Fibroblast of lung (primary cell): ENCODE measurements around the gene TOMM6. TPM values are rescaled to one million over a fixed set of nuclear protein-coding genes. Genes with fewer than 3 reads are reported as not detected.
A peak's percentile ranks its signal among the peaks of the same experiment; 100 is the strongest.
"Not testable (repeated sequence)": the region's sequence is repeated elsewhere in the genome, so short reads cannot be mapped to it uniquely, and the experiment has no call there.

Experiments
- DNase-seq, 2 donors: peaks; one replicate each; pipeline versions ENCODE4 v3.0.0 to v3.0.0-alpha.2; 2010; ENCODE audit warnings: low read depth in 2 of 2
- H2AFZ ChIP-seq: 2 replicates; pipeline ENCODE4 v1.5.1; 2012; ENCODE audit warnings: low read length, control low read depth, inconsistent platforms
- H3K27ac ChIP-seq: 2 replicates; pipeline ENCODE4 v1.5.1; 2011; ENCODE audit warnings: low read length, control low read depth; ENCODE audit not compliant: insufficient read depth
- H3K27me3 ChIP-seq: 2 replicates; pipeline ENCODE4 v1.5.1; 2011; ENCODE audit warnings: mild to moderate bottlenecking, low read length; ENCODE audit not compliant: control insufficient read depth, insufficient read depth
- H3K36me3 ChIP-seq: 2 replicates; pipeline ENCODE4 v1.5.1; 2011; ENCODE audit warnings: low read length; ENCODE audit not compliant: control insufficient read depth, insufficient read depth
- H3K4me1 ChIP-seq: 2 replicates; pipeline ENCODE4 v1.5.1; 2011; ENCODE audit warnings: low read length; ENCODE audit not compliant: control insufficient read depth, insufficient read depth; ENCODE audit errors: extremely low read depth
- H3K4me2 ChIP-seq: 2 replicates; pipeline ENCODE4 v1.5.1; 2011; ENCODE audit warnings: low read length, control low read depth; ENCODE audit not compliant: insufficient read depth; ENCODE audit errors: extremely low read depth
- H3K4me3 ChIP-seq, 4 experiments: fragments of 200-600 bp in 1 of 4; sonication (generic) in 1 of 4; replicated peaks in 1 of 4; 2 replicates each; pipeline ENCODE4 v1.5.1; 2011 to 2016; ENCODE audit warnings: low read length in 4 of 4, low read depth in 3 of 4, mild to moderate bottlenecking in 3 of 4, control low read depth in 2 of 4, inconsistent platforms in 1 of 4, mixed read lengths in 1 of 4; ENCODE audit not compliant: insufficient read depth in 1 of 4; ENCODE audit errors: control extremely low read depth in 1 of 4
- H3K79me2 ChIP-seq: 2 replicates; pipeline ENCODE4 v1.5.1; 2012; ENCODE audit warnings: mild to moderate bottlenecking, low read length, inconsistent platforms; ENCODE audit not compliant: control insufficient read depth, insufficient read depth
- H3K9ac ChIP-seq: 2 replicates; pipeline ENCODE4 v1.5.1; 2011; ENCODE audit warnings: mild to moderate bottlenecking, low read length, control low read depth; ENCODE audit not compliant: insufficient read depth
- H3K9me3 ChIP-seq: 2 replicates; pipeline ENCODE4 v1.5.1; 2012; ENCODE audit warnings: low read depth, low read length; ENCODE audit not compliant: control insufficient read depth, insufficient read depth
- H4K20me1 ChIP-seq: 2 replicates; pipeline ENCODE4 v1.5.1; 2011; ENCODE audit warnings: low read length; ENCODE audit not compliant: control insufficient read depth, insufficient read depth; ENCODE audit errors: extremely low read depth
- EZH2 ChIP-seq: IDR thresholded peaks from 2 replicates; pipeline ENCODE4 v1.5.1; 2012; ENCODE audit warnings: low read length, control low read depth, mild to moderate bottlenecking; ENCODE audit errors: missing control alignments
- polyA plus RNA-seq, 2 donors: library from polyadenylated mRNA; depleted of rRNA in 1 of 2; stranded (reverse) in 1 of 2; unstranded in 1 of 2; fragments of >200 nt; gene quantifications; 2 replicates each; pipeline ENCODE4 v1.2.1, GENCODE V29; 2011 to 2012; ENCODE audit warnings: missing spikeins in 1 of 2
- total RNA-seq: library from RNA; depleted of rRNA; stranded (reverse); fragments of >200 nt; gene quantifications from 2 replicates; pipeline ENCODE4 v1.2.1, GENCODE V29; 2014
- TF ChIP-seq, protein P1 (sequence below), 2 donors: IDR thresholded peaks in 1 of 2; conservative IDR thresholded peaks in 1 of 2; 1 replicate in 1 of 2; 2 replicates in 1 of 2; pipeline ENCODE4 v1.5.1; 2011 to 2012; ENCODE audit warnings: low read length in 2 of 2, control low read depth in 1 of 2, inconsistent platforms in 1 of 2, low read depth in 1 of 2, mild to moderate bottlenecking in 1 of 2

TOMM6 gene
- total and polyA plus RNA-seq, 2 donors (not counting 1 experiment from before 2014, with no cell fraction given) = 54.7 to 324 TPM

DNA sequence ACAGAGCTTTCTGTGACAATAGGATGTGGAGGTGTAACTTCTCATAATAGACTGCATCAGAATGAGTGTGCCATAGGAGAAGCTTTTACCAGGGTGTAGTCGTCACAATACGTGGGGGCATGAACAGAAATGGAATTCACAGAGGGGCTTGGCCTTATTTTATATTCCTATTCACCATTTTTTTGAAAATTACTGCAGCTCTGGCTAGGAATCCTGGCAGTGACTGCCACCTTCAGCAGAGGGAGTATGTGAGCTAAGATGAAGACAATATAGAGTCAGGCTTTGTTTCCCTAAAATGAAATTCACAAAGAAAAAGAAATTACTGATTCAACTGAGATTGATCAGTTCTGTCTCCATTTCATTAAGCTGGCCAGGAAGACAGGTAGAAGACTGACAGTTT, 13.9 kb downstream of the TOMM6 start:
- Histone ChIP-seq H3K27me3 (no peaks in the 10 kb centered on the region), H3K9ac (no peak overlapping the region), H3K27ac (no peak overlapping the region), H3K9me3 (no peaks in the 10 kb centered on the region), H3K4me3 (no peak overlapping the region), H3K36me3 (no peaks in the 10 kb centered on the region), H3K79me2 (no peaks in the 10 kb centered on the region), H2AFZ (no peak overlapping the region), H3K4me1 (no peaks in the 10 kb centered on the region), H3K4me2 (no peak overlapping the region), H4K20me1 (no peaks in the 10 kb centered on the region)
- DNase-seq = peak; percentile 19 to 40
- TF ChIP-seq, protein P1, sequence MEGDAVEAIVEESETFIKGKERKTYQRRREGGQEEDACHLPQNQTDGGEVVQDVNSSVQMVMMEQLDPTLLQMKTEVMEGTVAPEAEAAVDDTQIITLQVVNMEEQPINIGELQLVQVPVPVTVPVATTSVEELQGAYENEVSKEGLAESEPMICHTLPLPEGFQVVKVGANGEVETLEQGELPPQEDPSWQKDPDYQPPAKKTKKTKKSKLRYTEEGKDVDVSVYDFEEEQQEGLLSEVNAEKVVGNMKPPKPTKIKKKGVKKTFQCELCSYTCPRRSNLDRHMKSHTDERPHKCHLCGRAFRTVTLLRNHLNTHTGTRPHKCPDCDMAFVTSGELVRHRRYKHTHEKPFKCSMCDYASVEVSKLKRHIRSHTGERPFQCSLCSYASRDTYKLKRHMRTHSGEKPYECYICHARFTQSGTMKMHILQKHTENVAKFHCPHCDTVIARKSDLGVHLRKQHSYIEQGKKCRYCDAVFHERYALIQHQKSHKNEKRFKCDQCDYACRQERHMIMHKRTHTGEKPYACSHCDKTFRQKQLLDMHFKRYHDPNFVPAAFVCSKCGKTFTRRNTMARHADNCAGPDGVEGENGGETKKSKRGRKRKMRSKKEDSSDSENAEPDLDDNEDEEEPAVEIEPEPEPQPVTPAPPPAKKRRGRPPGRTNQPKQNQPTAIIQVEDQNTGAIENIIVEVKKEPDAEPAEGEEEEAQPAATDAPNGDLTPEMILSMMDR (conservative IDR thresholded peaks at IDR 0.05 in 1 of 2, IDR thresholded peaks at IDR 0.05 in 1 of 2; ENCODE audit: low read depth in 1 of 2, low read length in 2 of 2) = peak; percentile 70 to 72
- TF ChIP-seq EZH2 = no peak

- H3K4me1 ChIP-seq = no peaks in the 10 kb centered on the region
- H3K27me3 ChIP-seq = no peaks in the 10 kb centered on the region
- H3K4me2 ChIP-seq = no peak overlapping the region
- H3K9ac ChIP-seq = no peak overlapping the region
- no peaks in the 10 kb centered on the region for H3K36me3 ChIP-seq
- no peaks in the 10 kb centered on the region for H3K9me3 ChIP-seq
- H3K4me3 ChIP-seq = no peak overlapping the region
- no peak overlapping the region for H2AFZ ChIP-seq
- TF ChIP-seq, protein P1 (conservative IDR thresholded peaks at IDR 0.05 in 1 of 2, IDR thresholded peaks at IDR 0.05 in 1 of 2; ENCODE audit: low read depth in 1 of 2, low read length in 2 of 2) = no peak
- H4K20me1 ChIP-seq = no peaks in the 10 kb centered on the region
- no peak overlapping the region for H3K27ac ChIP-seq
- no peak for DNase-seq
- no peaks in the 10 kb centered on the region for H3K79me2 ChIP-seq
Measured at GRCh38 chr6:41805830-41806774, 18.6 kb downstream of the TOMM6 start.

DNA sequence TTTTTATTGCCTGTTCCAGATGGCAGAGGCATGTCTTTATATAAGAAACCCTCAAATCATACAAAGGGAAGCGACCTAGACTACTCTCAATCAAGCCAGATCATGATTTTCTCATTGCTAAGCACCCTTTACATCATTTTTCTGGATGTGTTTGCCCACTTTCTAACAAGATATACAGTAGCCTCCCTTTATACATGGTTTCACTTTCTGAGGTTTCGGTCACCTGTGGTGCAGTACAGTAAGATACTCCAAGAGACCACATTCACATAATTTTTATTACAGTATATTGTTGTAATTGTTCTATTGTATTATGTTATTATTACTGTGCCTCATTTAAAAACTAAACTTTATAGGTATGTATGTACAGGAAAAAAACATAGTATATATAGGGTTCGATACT, 23.6 kb downstream of the TOMM6 start:
- Histone ChIP-seq H3K4me2 (no peak overlapping the region), H4K20me1 (no peaks in the 10 kb centered on the region), H3K27ac (no peak overlapping the region), H3K36me3 (no peaks in the 10 kb centered on the region), H3K27me3 (no peaks in the 10 kb centered on the region), H3K9ac (no peak overlapping the region), H3K79me2 (no peaks in the 10 kb centered on the region), H3K9me3 (no peaks in the 10 kb centered on the region), H3K4me3 (no peak overlapping the region), H3K4me1 (no peaks in the 10 kb centered on the region), H2AFZ (no peak overlapping the region)
- no peak for DNase-seq
- TF ChIP-seq, protein P1 (conservative IDR thresholded peaks at IDR 0.05 in 1 of 2, IDR thresholded peaks at IDR 0.05 in 1 of 2; ENCODE audit: low read depth in 1 of 2, low read length in 2 of 2) = no peak

DNA sequence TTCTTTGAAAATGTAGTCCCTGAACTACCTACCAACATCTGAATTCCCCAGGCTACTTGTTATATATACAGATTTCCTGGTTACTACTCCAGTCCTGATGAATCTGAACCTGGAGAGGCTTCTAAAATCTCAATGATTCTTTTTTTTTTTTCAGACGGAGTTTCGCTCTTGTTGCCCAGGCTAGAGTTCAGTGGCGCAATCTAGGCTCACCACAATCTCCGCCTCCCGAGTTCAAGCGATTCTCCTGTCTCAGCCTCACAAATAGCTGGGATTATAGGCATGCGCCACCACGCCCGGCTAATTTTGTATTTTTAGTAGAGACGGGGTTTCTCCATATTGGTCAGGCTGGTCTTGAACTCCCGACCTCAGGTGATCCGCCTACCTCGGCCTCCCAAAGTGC, 24.5 kb downstream of the TOMM6 start:
- not testable (repeated sequence) for H3K27ac ChIP-seq, H3K36me3 ChIP-seq, H3K9ac ChIP-seq, H3K4me3 ChIP-seq, H3K4me2 ChIP-seq, H3K4me1 ChIP-seq, DNase-seq, H4K20me1 ChIP-seq, H2AFZ ChIP-seq, H3K9me3 ChIP-seq, H3K27me3 ChIP-seq, H3K79me2 ChIP-seq
